Ishikawa (cell line): Measurements from ENCODE around the gene ANKRD13D.

Source experiments
- CEBPB ChIP-seq: IDR thresholded peaks from 2 replicates; pipeline ENCODE4 v1.6.1; 2012
- CREB1 ChIP-seq: IDR thresholded peaks from 2 replicates; pipeline ENCODE4 v1.6.1; 2012; ENCODE audit warnings: low read depth
- EGR1 ChIP-seq: IDR thresholded peaks from 2 replicates; pipeline ENCODE4 v1.6.1; 2012
- EP300 ChIP-seq: IDR thresholded peaks from 2 replicates; pipeline ENCODE4 v1.6.1; 2012; ENCODE audit warnings: borderline replicate concordance
- FOXM1 ChIP-seq: IDR thresholded peaks from 2 replicates; pipeline ENCODE4 v1.6.1; 2012; ENCODE audit warnings: low read depth, borderline replicate concordance
- MAX ChIP-seq: IDR thresholded peaks from 2 replicates; pipeline ENCODE4 v1.6.1; 2012
- NFIC ChIP-seq: IDR thresholded peaks from 2 replicates; pipeline ENCODE4 v1.6.1; 2012
- RAD21 ChIP-seq: IDR thresholded peaks from 2 replicates; pipeline ENCODE4 v1.6.1; 2012; ENCODE audit warnings: low read depth
- REST ChIP-seq: IDR thresholded peaks from 2 replicates; pipeline ENCODE4 v1.6.1; 2012; ENCODE audit warnings: low read depth, mild to moderate bottlenecking
- TAF1 ChIP-seq: IDR thresholded peaks from 2 replicates; pipeline ENCODE4 v1.6.1; 2012; ENCODE audit warnings: low read depth, mild to moderate bottlenecking
- TCF12 ChIP-seq: IDR thresholded peaks from 2 replicates; pipeline ENCODE4 v1.6.1; 2012; ENCODE audit warnings: low read depth
- TEAD4 ChIP-seq: IDR thresholded peaks from 2 replicates; pipeline ENCODE4 v1.6.1; 2012
- USF1 ChIP-seq: IDR thresholded peaks from 2 replicates; pipeline ENCODE4 v1.6.1; 2012
- YY1 ChIP-seq: IDR thresholded peaks from 2 replicates; pipeline ENCODE4 v1.6.1; 2012; ENCODE audit warnings: low read depth
- ZBTB7A ChIP-seq: IDR thresholded peaks from 2 replicates; pipeline ENCODE4 v1.6.1; 2012; ENCODE audit warnings: low read depth

ANKRD13D gene

GRCh38 chr11:67269401-67270255, 19.5 kb upstream of the ANKRD13D start:
- TF ChIP-seq YY1, result no peak
- no peak for TF ChIP-seq EGR1
- TF ChIP-seq ZBTB7A, result no peak
- TF ChIP-seq NFIC, result no peak
- TF ChIP-seq RAD21, result no peak
- no peak for TF ChIP-seq TAF1
- TF ChIP-seq USF1, result no peak
- TF ChIP-seq TEAD4, result no peak
- TF ChIP-seq CREB1, result no peak
- no peak for TF ChIP-seq CEBPB
- no peak for TF ChIP-seq TCF12
- no peak for TF ChIP-seq REST
- no peak for TF ChIP-seq EP300
- no peak for TF ChIP-seq MAX
- no peak for TF ChIP-seq FOXM1

GRCh38 chr11:67270256-67271204, 18.6 kb upstream of the ANKRD13D start:
- TF ChIP-seq MAX (no peak), YY1 (no peak), FOXM1 (no peak), CREB1 (no peak), ZBTB7A (no peak), TCF12 (no peak), NFIC (no peak)

GRCh38 chr11:67271205-67271540, 17.9 kb upstream of the ANKRD13D start:
- TF ChIP-seq FOXM1 (no peak), CREB1 (no peak), CEBPB (no peak), TEAD4 (no peak), NFIC (no peak), EP300 (no peak), YY1 (no peak), MAX (no peak)

GRCh38 chr11:67271541-67272284, 17.4 kb upstream of the ANKRD13D start:
- TF ChIP-seq MAX, result no peak
- TF ChIP-seq TEAD4, result no peak
- TF ChIP-seq CEBPB, result no peak
- TF ChIP-seq REST, result no peak
- no peak for TF ChIP-seq ZBTB7A
- TF ChIP-seq RAD21, result no peak
- TF ChIP-seq NFIC, result no peak
- TF ChIP-seq YY1, result no peak
